Smooth muscle cell of the umbilical artery (primary cell): ENCODE data around the gene MYH7B. TPM values are rescaled to one million over a fixed set of nuclear protein-coding genes. Genes with fewer than 3 reads are reported as not detected.

ENCODE experiments used
- total RNA-seq: library from RNA; depleted of rRNA; stranded (reverse); fragments of >200 nt; gene quantifications from 2 replicates; pipeline ENCODE4 v1.2.3, GENCODE V29; 2014

The MYH7B gene
- total RNA-seq: 0.05 TPM in 1 of 2 replicates, not detected in the other

GRCh38 chr20:34955231-34956040 is at the start of gene MYH7B, which contains the start of gene GSS:
Gene MYH7B (plus strand): TSS chr20:34955868. CDS start chr20:34978006, 22,138 bp downstream.
Gene GSS (minus strand): TSS chr20:34955806. CDS start chr20:34951852, 3,954 bp downstream.

Other genes starting within 250 kb of the MYH7B start
- 3.3 and 5.4 TPM in 2 replicates for gene NCOA6, start 130.2 kb upstream of the MYH7B start, total RNA-seq
- gene GGT7, start 83.0 kb upstream of the MYH7B start, total RNA-seq: 26.1 and 29.0 TPM in 2 replicates
- 36.5 and 53.9 TPM in 2 replicates for gene ACSS2, start 79.3 kb upstream of the MYH7B start, total RNA-seq
- gene GSS, start 62 bp upstream of the MYH7B start, total RNA-seq: 73.9 and 80.6 TPM in 2 replicates
- gene TRPC4AP, start 136.9 kb downstream of the MYH7B start, total RNA-seq: 87.3 and 95.9 TPM in 2 replicates
- 70.5 and 90.3 TPM in 2 replicates for gene EDEM2, start 191.5 kb downstream of the MYH7B start, total RNA-seq
- gene PROCR, start 216.2 kb downstream of the MYH7B start, total RNA-seq: 37.7 and 45.4 TPM in 2 replicates